AG04450 (cell line): Measurements from ENCODE around the gene SCUBE3. TPM values are rescaled to one million over a fixed set of nuclear protein-coding genes. Genes with fewer than 3 reads are reported as not detected.

Experiments
- CTCF ChIA-PET: fragments of 300-600, 350-600 bp; formaldehyde crosslinking; extraction: SDS; loops from one replicate; lab custom pipeline; 2022; ENCODE audit warnings: antibody characterized with exemption, inconsistent platforms; lab: Charles Lee
- POLR2A ChIA-PET: fragments of 350-600 bp; formaldehyde crosslinking; extraction: SDS; loops from one replicate; lab custom pipeline; 2021; ENCODE audit warnings: antibody characterized with exemption, inconsistent platforms; lab: Yijun Ruan, JAX
- DNase-seq: peaks from one replicate; pipeline ENCODE4 v3.0.0-alpha.2; 2011; ENCODE audit warnings: low read depth, low spot score
- H3K27ac ChIP-seq: one replicate; pipeline ENCODE4 v1.5.1; 2012; ENCODE audit warnings: low read depth, low read length, control low read depth
- H3K27me3 ChIP-seq: one replicate; pipeline ENCODE4 v1.6.0; 2012; ENCODE audit warnings: low read length; ENCODE audit not compliant: control insufficient read depth, insufficient read depth
- H3K4me3 ChIP-seq: 2 replicates; pipeline ENCODE4 v1.5.1; 2011; ENCODE audit warnings: mild to moderate bottlenecking, low read depth, low read length, control low read depth
- H3K9me3 ChIP-seq: 2 replicates; pipeline ENCODE4 v1.5.1; 2012; ENCODE audit warnings: low read length; ENCODE audit not compliant: control insufficient read depth, insufficient read depth
- CTCF ChIP-seq: IDR thresholded peaks from 2 replicates; pipeline ENCODE4 v1.5.1; 2011; ENCODE audit warnings: low read depth, low read length, control low read depth, inconsistent platforms
- polyA plus RNA-seq: library from polyadenylated mRNA; depleted of rRNA; stranded (reverse); fragments of >200 nt; gene quantifications from 2 replicates; pipeline ENCODE4 v1.2.3, GENCODE V29; 2011

SCUBE3 gene
- polyA plus RNA-seq, 1 experiment = 6.7 TPM

GRCh38 chr6:35192301-35192860 lies 21.4 kb upstream of the SCUBE3 start:
- ChIA-PET CTCF (interaction anchor here (1.5 kb wide), 1 partner anchor 12 kb away, joined by 3 read pairs; no protein-coding TSS in a partner anchor), POLR2A (no interaction called here)
- Histone ChIP-seq H3K27me3 (no peaks in the 10 kb centered on the region), H3K4me3 (no peak overlapping the region), H3K27ac (no peak overlapping the region), H3K9me3 (no peaks in the 10 kb centered on the region)
- DNase-seq = no peak
- no peak for TF ChIP-seq CTCF

- H3K4me3 ChIP-seq = no peak overlapping the region
- H3K27ac ChIP-seq = no peak overlapping the region
- POLR2A ChIA-PET = no interaction called here
- H3K9me3 ChIP-seq = no peaks in the 10 kb centered on the region
- no peak for DNase-seq
- no peak for TF ChIP-seq CTCF
- H3K27me3 ChIP-seq = no peaks in the 10 kb centered on the region
- CTCF ChIA-PET = interaction anchor here (2.1 kb wide), 1 partner anchor 11 kb away, joined by 20 read pairs; no protein-coding TSS in a partner anchor
These were observed 19.4 kb upstream of the SCUBE3 start for GRCh38 chr6:35194390-35194789.

GRCh38 chr6:35195120-35195780 lies 18.5 kb upstream of the SCUBE3 start:
- DNase-seq = no peak
- ChIA-PET CTCF (interaction anchor here (2.1 kb wide), 1 partner anchor 10 kb away, joined by 20 read pairs; no protein-coding TSS in a partner anchor), POLR2A (no interaction called here)
- no peak for TF ChIP-seq CTCF
- Histone ChIP-seq H3K27ac (no peak overlapping the region), H3K4me3 (no peak overlapping the region), H3K9me3 (no peaks in the 10 kb centered on the region), H3K27me3 (no peaks in the 10 kb centered on the region)

GRCh38 chr6:35197196-35197595 lies 16.6 kb upstream of the SCUBE3 start:
- ChIA-PET CTCF (interaction anchor here (0.9 to 1.2 kb wide), 2 partner anchors 9 to 44 kb away, joined by 3 read pairs; no protein-coding TSS in a partner anchor), POLR2A (no interaction called here)
- TF ChIP-seq CTCF = no peak
- DNase-seq = no peak
- H3K4me3 ChIP-seq = no peak overlapping the region
- H3K27ac ChIP-seq = no peak overlapping the region
- H3K27me3 ChIP-seq = no peaks in the 10 kb centered on the region
- no peaks in the 10 kb centered on the region for H3K9me3 ChIP-seq

GRCh38 chr6:35199866-35200265 lies 13.9 kb upstream of the SCUBE3 start:
- H3K9me3 ChIP-seq = no peaks in the 10 kb centered on the region
- H3K4me3 ChIP-seq = no peak overlapping the region
- H3K27me3 ChIP-seq = no peaks in the 10 kb centered on the region
- H3K27ac ChIP-seq = no peak overlapping the region
- no peak for TF ChIP-seq CTCF
- CTCF ChIA-PET = no interaction called here
- POLR2A ChIA-PET = no interaction called here
- no peak for DNase-seq
